Skeletal muscle cell (primary cell): ENCODE results near the gene SEC23IP.

Experiments
- DNase-seq: peaks from one replicate; pipeline ENCODE4 v3.0.0-alpha.2; 2010; ENCODE audit warnings: low read depth
- H3K4me3 ChIP-seq: 2 replicates; pipeline ENCODE4 v1.5.1; 2011; ENCODE audit warnings: low read depth, mild to moderate bottlenecking, control low read depth, low read length, moderate library complexity

SEC23IP gene

GRCh38 chr10:119991816-119992215 is 99.3 kb downstream of the SEC23IP start:
- H3K4me3 ChIP-seq: no peak overlapping the region
- no peak for DNase-seq
